22Rv1 (cell line): Measurements from ENCODE around the gene RFX7.

Experiments used
- H3K27ac ChIP-seq: fragments of 450-650 bp; 2 replicates; pipeline ENCODE4 v1.5.1; 2017
- ZFX ChIP-seq: fragments of 450-650 bp; IDR thresholded peaks from 2 replicates; pipeline ENCODE4 v1.6.1; 2017; ENCODE audit warnings: antibody characterized with exemption, borderline replicate concordance
- TF ChIP-seq, protein P1 (sequence below): fragments of 450-650 bp; IDR thresholded peaks from 2 replicates; pipeline ENCODE4 v1.5.1; 2017; ENCODE audit warnings: mild to moderate bottlenecking

The RFX7 gene

DNA sequence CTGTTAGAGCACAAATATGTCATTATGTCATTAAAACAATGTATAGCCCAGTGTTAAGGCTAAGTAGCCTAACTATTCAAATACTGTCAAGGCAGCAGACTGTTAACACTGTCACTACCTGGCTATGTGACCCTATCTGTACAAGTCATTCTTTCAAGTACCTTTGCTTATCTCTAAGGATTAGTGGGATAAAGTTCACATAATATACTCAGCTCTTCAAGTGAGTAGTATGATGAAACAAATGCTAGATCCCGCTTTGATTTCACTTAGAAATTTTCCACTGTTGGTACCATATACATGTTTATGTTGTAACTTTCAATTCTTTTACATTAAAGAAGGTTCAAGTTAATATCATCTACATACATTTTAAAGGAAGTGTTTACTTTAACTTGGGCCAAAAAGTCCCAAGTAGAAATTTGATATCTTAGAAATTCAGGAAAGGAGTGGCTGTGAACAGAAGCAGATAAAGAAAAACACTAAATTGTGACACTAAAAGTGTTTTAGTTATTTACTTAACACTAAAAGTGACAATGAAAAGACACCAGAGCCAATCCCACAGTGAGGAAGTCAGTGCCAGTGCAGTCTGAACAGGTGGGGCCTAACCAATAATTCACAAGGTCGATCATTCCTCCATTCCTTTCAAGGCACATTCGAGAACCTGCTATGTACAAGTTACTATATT, 4.8 kb upstream of the RFX7 start:
- H3K27ac ChIP-seq: no peak overlapping the region
- no peak for TF ChIP-seq ZFX
- TF ChIP-seq, protein P1, sequence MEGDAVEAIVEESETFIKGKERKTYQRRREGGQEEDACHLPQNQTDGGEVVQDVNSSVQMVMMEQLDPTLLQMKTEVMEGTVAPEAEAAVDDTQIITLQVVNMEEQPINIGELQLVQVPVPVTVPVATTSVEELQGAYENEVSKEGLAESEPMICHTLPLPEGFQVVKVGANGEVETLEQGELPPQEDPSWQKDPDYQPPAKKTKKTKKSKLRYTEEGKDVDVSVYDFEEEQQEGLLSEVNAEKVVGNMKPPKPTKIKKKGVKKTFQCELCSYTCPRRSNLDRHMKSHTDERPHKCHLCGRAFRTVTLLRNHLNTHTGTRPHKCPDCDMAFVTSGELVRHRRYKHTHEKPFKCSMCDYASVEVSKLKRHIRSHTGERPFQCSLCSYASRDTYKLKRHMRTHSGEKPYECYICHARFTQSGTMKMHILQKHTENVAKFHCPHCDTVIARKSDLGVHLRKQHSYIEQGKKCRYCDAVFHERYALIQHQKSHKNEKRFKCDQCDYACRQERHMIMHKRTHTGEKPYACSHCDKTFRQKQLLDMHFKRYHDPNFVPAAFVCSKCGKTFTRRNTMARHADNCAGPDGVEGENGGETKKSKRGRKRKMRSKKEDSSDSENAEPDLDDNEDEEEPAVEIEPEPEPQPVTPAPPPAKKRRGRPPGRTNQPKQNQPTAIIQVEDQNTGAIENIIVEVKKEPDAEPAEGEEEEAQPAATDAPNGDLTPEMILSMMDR: no peak

DNA sequence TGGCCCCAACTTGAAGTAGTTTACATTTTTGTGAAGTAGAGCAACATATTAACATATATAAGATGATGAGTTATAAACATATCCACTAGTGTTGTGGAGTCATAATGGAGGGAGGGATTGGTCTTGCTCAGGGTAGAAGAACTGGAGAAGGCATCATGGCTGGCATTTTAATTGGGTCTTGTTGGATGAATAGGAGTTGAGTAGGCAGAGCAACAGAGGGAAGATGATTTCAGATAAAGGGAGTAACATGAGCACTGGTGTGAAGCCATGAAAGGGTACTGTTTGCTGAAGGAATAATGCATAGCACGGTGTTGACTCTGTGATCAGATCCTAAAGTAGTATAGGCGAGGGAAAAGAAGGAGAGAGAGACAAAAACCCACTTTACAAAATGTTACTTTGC, 3.6 kb upstream of the RFX7 start:
- TF ChIP-seq ZFX: no peak
- TF ChIP-seq, protein P1: no peak

DNA sequence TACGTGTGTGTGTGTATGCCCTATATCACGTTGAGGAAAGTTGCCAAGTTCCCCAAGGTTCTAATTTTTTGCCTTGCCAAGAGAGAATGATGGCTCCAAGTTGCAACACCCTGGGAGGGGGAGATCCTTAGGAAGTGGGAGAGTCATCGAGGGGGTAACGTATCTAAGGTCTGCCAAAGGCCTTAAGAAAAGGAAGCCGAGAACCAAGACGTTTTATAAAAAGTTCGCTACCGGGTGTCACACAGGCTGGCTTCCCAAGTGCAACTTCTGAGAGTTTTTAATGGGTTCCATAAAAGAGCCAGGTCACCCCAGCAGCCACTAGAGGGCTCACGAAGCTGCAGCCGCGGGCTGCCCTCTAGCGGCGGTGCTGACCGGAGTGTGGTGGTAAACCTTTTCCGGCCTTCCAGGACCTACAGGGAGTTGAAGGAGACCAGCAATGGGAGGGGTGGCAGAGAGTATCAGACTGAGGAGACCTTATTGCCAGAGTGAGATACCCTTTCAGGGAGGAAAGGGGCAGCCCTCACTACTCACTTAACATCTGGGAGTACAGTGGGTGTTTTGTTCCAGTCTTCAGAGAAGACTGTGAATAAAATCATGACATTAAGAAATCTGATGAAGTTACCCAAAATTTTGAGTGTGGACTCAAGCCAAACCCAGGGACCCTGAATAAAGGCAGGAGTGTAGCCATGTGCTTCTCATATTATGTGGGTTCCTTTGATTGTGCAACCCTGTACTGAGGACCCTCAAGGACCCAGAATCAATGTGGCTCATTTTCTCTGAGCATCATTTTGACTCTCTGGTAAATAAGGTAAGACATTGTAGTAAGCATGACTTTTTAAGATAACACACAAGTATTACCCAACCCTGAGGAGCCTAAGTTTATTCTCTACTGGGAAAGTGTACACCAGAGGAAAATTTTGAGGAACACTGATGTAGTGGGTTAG, 2.5 kb upstream of the RFX7 start:
- no peak for TF ChIP-seq ZFX
- TF ChIP-seq, protein P1: peak; percentile 100
- peak overlapping the region; percentile 42; the same call in 1 of the 2 replicates for H3K27ac ChIP-seq

More for the DNA sequence above, 3.6 kb upstream of the RFX7 start:
- no peak overlapping the region for H3K27ac ChIP-seq

DNA sequence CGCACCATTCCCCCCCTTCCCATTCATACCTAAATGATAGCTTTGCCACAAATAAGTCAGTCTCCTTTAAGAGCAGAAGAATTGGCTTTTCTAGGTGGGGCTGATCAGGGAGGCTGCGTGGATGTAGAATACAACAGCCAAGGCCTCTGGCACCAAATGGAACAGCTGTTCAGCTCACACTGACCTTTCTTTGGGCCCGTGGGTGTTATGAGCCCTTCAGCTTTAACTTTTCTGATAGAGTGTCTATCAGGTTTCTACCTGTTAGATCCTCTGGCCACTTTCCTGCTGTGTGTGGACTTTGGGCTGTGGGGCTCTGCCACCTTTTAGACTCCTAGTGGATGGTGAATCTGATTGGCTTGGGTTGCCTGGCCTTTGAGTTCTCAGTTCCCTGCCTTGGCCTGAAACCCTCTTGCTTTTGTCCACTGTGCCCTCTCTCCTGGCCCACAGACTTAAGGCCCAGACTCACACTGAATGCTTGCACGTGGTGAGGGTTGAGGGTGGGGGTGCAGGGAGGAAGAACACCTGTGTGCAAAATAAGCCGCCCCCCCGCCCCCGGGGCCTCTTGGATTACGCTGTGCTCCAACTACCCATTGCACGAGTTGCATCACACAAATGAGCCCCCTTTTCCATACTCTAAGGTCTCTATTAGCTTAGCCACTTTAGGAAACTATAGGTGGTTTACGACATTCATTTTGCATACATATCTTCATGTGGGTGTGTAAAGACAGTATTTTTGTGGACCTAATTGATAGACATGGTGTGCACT, 1.3 kb upstream of the RFX7 start:
- TF ChIP-seq, protein P1: no peak
- no peak for TF ChIP-seq ZFX
- peak overlapping the region; percentile 42; the same call in 1 of the 2 replicates for H3K27ac ChIP-seq

DNA sequence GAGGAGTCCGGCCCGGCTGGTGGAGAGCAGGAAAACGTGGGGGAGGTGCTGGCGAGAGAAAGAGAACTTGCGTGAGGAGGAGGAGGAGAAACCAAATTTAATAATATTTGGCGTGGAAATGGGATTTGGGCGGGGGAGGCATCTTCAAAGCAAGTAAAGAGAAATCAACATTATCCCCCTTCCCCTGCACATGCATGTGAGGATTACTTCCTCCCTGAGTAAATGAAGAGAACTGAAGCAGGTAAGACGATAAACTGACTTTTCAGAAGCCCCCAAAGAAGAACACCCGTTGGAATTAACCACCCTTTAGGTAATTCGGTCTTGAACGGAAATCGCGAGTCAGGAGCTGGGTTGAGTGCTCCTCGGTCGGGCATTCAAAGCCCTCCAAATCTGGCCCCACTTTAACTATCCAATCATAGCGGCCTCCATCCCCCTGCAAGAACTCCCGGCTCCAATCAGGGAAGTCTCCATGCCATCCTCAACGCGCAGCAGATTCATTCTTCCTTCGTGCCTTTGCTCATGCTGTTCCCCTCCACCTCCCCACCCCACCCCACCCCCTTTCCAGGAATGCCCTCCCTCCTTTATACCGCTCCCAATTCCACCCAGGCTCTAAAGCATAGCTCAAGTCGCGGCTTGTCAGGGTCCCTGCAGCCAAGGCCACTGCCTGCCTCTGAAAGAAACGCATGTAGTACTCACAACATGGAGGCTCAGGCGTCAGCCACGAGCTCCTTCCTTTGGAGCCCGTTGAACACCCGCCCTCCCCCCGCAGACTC, 545 bp upstream of the RFX7 start:
- peak overlapping the region; percentile 62 for H3K27ac ChIP-seq
- TF ChIP-seq, protein P1: no peak; the same call in 1 of the 2 replicates
- no peak for TF ChIP-seq ZFX

DNA sequence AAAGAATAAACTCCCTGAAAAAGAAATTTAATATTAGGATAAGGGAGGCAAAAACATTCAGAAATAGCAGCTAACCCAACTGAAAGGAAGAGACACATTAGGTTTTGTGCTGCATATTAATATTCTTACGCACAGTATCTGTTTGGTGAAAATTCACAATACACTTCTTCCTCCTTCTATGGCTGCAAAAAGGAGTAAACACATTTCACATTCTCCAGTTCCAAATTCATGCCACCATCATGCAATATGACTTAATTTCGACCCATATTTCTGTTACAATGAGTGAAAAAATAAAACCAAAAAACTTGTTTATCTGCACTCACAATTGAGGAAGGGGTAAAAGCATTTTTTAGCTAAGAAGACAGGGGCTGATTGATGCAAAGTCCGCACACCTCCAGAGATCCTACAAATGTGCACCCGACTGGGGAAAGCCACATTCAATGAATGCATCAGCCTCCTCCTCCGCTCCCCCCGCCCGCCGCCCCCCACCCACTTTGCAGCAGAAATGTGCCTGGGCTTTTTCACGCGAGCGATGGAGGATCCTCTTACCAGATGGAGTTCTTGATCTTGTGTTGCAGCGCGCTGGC, 1.0 kb downstream of the RFX7 start:
- TF ChIP-seq, protein P1: no peak
- H3K27ac ChIP-seq: peak overlapping the region; percentile 62; the same call in 1 of the 2 replicates
